HepG2 (cell line): ENCODE measurements around the gene B4GALT2. TPM values are rescaled to one million over a fixed set of nuclear protein-coding genes. Genes with fewer than 3 reads are reported as not detected.

Experiments used
- AKAP8 ChIP-seq: sonication (generic); formaldehyde crosslinking; IDR thresholded peaks from 2 replicates; pipeline ENCODE4 v1.5.1; 2020; ENCODE audit warnings: mild to moderate bottlenecking, missing genetic modification reagents
- ESRRA ChIP-seq: sonication (generic); formaldehyde crosslinking; IDR thresholded peaks from 2 replicates; pipeline ENCODE4 v1.5.1; 2020; ENCODE audit warnings: mild to moderate bottlenecking, low read depth, missing genetic modification reagents
- ETV5 ChIP-seq: IDR thresholded peaks from 2 replicates; pipeline ENCODE4 v1.6.1; 2018; ENCODE audit warnings: missing biosample characterization, missing genetic modification reagents, inconsistent platforms, borderline replicate concordance
- HNF4G ChIP-seq, 2 experiments: sonication (generic) in 1 of 2; formaldehyde crosslinking in 1 of 2; IDR thresholded peaks; 2 replicates each; pipeline versions ENCODE4 v1.4.0 to v1.6.1; 2011 to 2020; ENCODE audit warnings: borderline replicate concordance in 2 of 2, low read depth in 2 of 2, mild to moderate bottlenecking in 2 of 2, low read length in 1 of 2, missing genetic modification reagents in 1 of 2, moderate library complexity in 1 of 2
- MIER2 ChIP-seq: IDR thresholded peaks from 2 replicates; pipeline ENCODE4 v1.6.1; 2016; ENCODE audit warnings: missing biosample characterization, missing genetic modification reagents
- NFYC ChIP-seq: IDR thresholded peaks from 2 replicates; pipeline ENCODE4 v1.6.1; 2016; ENCODE audit warnings: missing genetic modification reagents, missing compliant biosample characterization
- NR2F1 ChIP-seq, 2 experiments: fragments of 450-650 bp in 1 of 2; formaldehyde crosslinking in 1 of 2; IDR thresholded peaks; 2 replicates each; pipeline versions ENCODE4 v1.5.0 to v1.6.1; 2016 to 2020; ENCODE audit warnings: mild to moderate bottlenecking in 1 of 2, missing compliant biosample characterization in 1 of 2, missing genetic modification reagents in 1 of 2, moderate library complexity in 1 of 2
- RFXANK ChIP-seq: IDR thresholded peaks from 2 replicates; pipeline ENCODE4 v1.6.1; 2016
- SALL1 ChIP-seq: sonication (generic); formaldehyde crosslinking; IDR thresholded peaks from 2 replicates; pipeline ENCODE4 v1.8.0; 2022; ENCODE audit warnings: mild to moderate bottlenecking, missing genetic modification reagents
- SKI ChIP-seq: fragments of 450-650 bp; IDR thresholded peaks from one replicate; pipeline ENCODE4 v1.6.1; 2018; ENCODE audit warnings: mild to moderate bottlenecking; ENCODE audit not compliant: partially characterized antibody
- TBX2 ChIP-seq: sonication (generic); formaldehyde crosslinking; IDR thresholded peaks from 2 replicates; pipeline ENCODE4 v1.5.0; 2020; ENCODE audit warnings: missing genetic modification reagents, mild to moderate bottlenecking, borderline replicate concordance
- ZC3H4 ChIP-seq: sonication (generic); formaldehyde crosslinking; IDR thresholded peaks from 2 replicates; pipeline ENCODE4 v1.4.0; 2020; ENCODE audit warnings: missing genetic modification reagents, borderline replicate concordance
- ZEB1 ChIP-seq: IDR thresholded peaks from 2 replicates; pipeline ENCODE4 v1.6.1; 2012; ENCODE audit warnings: mild to moderate bottlenecking, low read depth, inconsistent platforms; ENCODE audit not compliant: insufficient replicate concordance
- ZMAT3 ChIP-seq: sonication (generic); formaldehyde crosslinking; conservative IDR thresholded peaks from 2 replicates; pipeline ENCODE4 v1.7.0; 2021; ENCODE audit warnings: missing genetic modification reagents
- ZNF34 ChIP-seq: sonication (generic); formaldehyde crosslinking; IDR thresholded peaks from 2 replicates; pipeline ENCODE4 v1.4.0; 2020; ENCODE audit warnings: mild to moderate bottlenecking, missing genetic modification reagents, borderline replicate concordance
- ZNF510 ChIP-seq: sonication (generic); formaldehyde crosslinking; IDR thresholded peaks from 2 replicates; pipeline ENCODE4 v1.4.0; 2020; ENCODE audit warnings: low read depth, mild to moderate bottlenecking, missing genetic modification reagents
- ZNF558 ChIP-seq: sonication (generic); formaldehyde crosslinking; IDR thresholded peaks from 2 replicates; pipeline ENCODE4 v1.9.0; 2022; ENCODE audit warnings: mild to moderate bottlenecking, missing genetic modification reagents, borderline replicate concordance
- ZNF724P ChIP-seq: sonication (generic); formaldehyde crosslinking; IDR thresholded peaks from 2 replicates; pipeline ENCODE4 v1.8.0; 2022; ENCODE audit warnings: missing genetic modification reagents, borderline replicate concordance
- ZNF891 ChIP-seq: sonication (generic); formaldehyde crosslinking; IDR thresholded peaks from 2 replicates; pipeline ENCODE4 v1.5.0; 2020; ENCODE audit warnings: mild to moderate bottlenecking, missing genetic modification reagents
- polyA plus RNA-seq, 8 experiments: library from polyadenylated mRNA; depleted of rRNA in 3 of 8; stranded (reverse) in 7 of 8; unstranded in 1 of 8; fragments of >200 nt; fragmentation: Illumina TruSeq in 4 of 8; extraction: Trizol in 4 of 8; gene quantifications; 2 replicates each; pipeline versions ENCODE4 v1.2.1 to v1.2.3, GENCODE V29; 2011 to 2016; ENCODE audit warnings: low read depth in 4 of 8, missing spikeins in 1 of 8, mixed read lengths in 1 of 8; ENCODE audit not compliant: insufficient read depth in 1 of 8
- total RNA-seq, 5 experiments: library from RNA; depleted of rRNA; stranded (reverse); fragments of >200 nt; fragmentation: Illumina TruSeq; extraction: Trizol; gene quantifications; 2 replicates each; pipeline ENCODE4 v1.2.3, GENCODE V29; 2016; ENCODE audit warnings: low read depth in 1 of 5
- TF ChIP-seq, protein P1 (sequence below): sonication (generic); formaldehyde crosslinking; IDR thresholded peaks from 2 replicates; pipeline ENCODE4 v1.4.0; 2020; ENCODE audit warnings: mild to moderate bottlenecking, low read depth, missing genetic modification reagents
- TF ChIP-seq, protein P2 (sequence below), 2 experiments: sonication (generic) in 1 of 2; formaldehyde crosslinking in 1 of 2; IDR thresholded peaks; 2 replicates each; pipeline versions ENCODE4 v1.4.0 to v1.6.1; 2018 to 2020; ENCODE audit warnings: missing genetic modification reagents in 2 of 2, borderline replicate concordance in 1 of 2, low read depth in 1 of 2, mild to moderate bottlenecking in 1 of 2, missing biosample characterization in 1 of 2
- TF ChIP-seq, protein P3 (sequence below): sonication (generic); formaldehyde crosslinking; IDR thresholded peaks from 2 replicates; pipeline ENCODE4 v1.8.0; 2022; ENCODE audit warnings: mild to moderate bottlenecking, missing genetic modification reagents, moderate library complexity

B4GALT2 gene
- total and polyA plus RNA-seq, 2 of the 13 experiments (the other 11 are each of a cell fraction or from before 2014, with no cell fraction given): 41.9 to 78.0 TPM

DNA sequence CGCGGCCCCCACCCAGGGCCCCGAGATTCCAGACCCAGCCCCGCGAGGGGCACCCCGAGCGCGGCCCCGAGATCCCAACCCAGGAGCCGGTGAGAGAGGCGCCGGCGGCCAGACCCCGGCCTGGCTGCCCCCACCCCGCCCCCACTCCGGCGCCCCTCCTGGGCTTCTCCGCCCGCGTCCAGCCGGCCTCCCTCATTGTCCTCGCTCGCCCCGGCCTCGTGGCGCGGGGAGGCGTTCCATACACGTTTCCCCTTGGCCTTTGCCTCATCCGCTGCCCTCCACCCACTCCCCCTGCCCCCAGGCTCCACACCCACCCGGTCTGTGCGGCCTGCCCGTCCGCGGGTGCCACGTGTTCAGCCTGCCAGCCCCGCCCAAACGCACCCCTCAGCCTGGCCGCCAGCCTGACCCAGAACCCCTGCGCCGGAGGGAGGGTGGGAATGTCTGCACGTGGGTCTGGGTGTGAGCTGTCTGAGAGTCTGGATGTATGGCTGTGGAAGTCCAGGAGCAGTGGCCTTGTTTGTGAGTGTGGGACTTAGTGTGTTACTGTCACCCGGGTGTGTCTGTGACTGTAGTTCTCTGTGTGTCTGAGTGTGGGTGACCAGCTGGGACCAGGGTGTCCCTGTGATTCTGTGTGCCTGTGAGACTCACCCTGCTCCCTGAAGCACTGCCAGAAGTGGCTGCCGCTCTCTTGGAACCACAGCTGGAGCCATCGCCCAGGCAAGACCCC is 681 bp downstream of the B4GALT2 start (continued):
- peak; percentile 25 for TF ChIP-seq SKI
- TF ChIP-seq ZMAT3 (CRISPR knock-in tag): peak; percentile 60; the same call in 1 of the 2 replicates
- TF ChIP-seq ZC3H4: peak; percentile 69; the same call in 1 of the 2 replicates
- peak; percentile 81 for TF ChIP-seq SALL1
- TF ChIP-seq, protein P1, sequence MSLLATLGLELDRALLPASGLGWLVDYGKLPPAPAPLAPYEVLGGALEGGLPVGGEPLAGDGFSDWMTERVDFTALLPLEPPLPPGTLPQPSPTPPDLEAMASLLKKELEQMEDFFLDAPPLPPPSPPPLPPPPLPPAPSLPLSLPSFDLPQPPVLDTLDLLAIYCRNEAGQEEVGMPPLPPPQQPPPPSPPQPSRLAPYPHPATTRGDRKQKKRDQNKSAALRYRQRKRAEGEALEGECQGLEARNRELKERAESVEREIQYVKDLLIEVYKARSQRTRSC (CRISPR knock-in tag): peak; percentile 66; the same call in 1 of the 2 replicates
- TF ChIP-seq ETV5 (CRISPR knock-in tag): peak; percentile 38; the same call in 1 of the 2 replicates
- no peak for TF ChIP-seq ZEB1
- TF ChIP-seq, protein P2, sequence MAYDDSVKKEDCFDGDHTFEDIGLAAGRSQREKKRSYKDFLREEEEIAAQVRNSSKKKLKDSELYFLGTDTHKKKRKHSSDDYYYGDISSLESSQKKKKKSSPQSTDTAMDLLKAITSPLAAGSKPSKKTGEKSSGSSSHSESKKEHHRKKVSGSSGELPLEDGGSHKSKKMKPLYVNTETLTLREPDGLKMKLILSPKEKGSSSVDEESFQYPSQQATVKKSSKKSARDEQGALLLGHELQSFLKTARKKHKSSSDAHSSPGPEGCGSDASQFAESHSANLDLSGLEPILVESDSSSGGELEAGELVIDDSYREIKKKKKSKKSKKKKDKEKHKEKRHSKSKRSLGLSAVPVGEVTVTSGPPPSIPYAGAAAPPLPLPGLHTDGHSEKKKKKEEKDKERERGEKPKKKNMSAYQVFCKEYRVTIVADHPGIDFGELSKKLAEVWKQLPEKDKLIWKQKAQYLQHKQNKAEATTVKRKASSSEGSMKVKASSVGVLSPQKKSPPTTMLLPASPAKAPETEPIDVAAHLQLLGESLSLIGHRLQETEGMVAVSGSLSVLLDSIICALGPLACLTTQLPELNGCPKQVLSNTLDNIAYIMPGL (CRISPR knock-in tag; IDR thresholded peaks at IDR 0.05; ENCODE audit: borderline replicate concordance in 1 of 2, low read depth in 1 of 2): peak in 1 of 2 experiments; percentile 55; a peak in 1 of 4 replicates
- TF ChIP-seq RFXANK: no peak
- TF ChIP-seq ZNF558 (CRISPR knock-in tag): peak; percentile 79; the same call in 1 of the 2 replicates
- TF ChIP-seq, protein P3, sequence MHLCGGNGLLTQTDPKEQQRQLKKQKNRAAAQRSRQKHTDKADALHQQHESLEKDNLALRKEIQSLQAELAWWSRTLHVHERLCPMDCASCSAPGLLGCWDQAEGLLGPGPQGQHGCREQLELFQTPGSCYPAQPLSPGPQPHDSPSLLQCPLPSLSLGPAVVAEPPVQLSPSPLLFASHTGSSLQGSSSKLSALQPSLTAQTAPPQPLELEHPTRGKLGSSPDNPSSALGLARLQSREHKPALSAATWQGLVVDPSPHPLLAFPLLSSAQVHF (CRISPR knock-in tag): no peak
- TF ChIP-seq NFYC (CRISPR knock-in tag): peak; percentile 24; the same call in 1 of the 2 replicates
- TF ChIP-seq ZNF34 (CRISPR knock-in tag): peak; percentile 65; the same call in 1 of the 2 replicates
- peak; percentile 42; the same call in 1 of the 2 replicates for TF ChIP-seq TBX2
- TF ChIP-seq ZNF891 (CRISPR knock-in tag): 0 out of 2 replicates have a peak, but pooled peaks have one; percentile 58
- 0 out of 2 replicates have a peak, but pooled peaks have one; percentile 10 for TF ChIP-seq MIER2 (CRISPR knock-in tag)
- TF ChIP-seq AKAP8 (CRISPR knock-in tag): 0 out of 2 replicates have a peak, but pooled peaks have one; percentile 23
- TF ChIP-seq ZNF510: 0 out of 2 replicates have a peak, but pooled peaks have one; percentile 77
- no peak for TF ChIP-seq ESRRA
- peak; percentile 23; the same call in 1 of the 2 replicates for TF ChIP-seq HNF4G (IDR thresholded peaks at IDR 0.05; ENCODE audit: borderline replicate concordance, low read depth, low read length)
- TF ChIP-seq HNF4G (CRISPR knock-in tag; IDR thresholded peaks at IDR 0.05; ENCODE audit: borderline replicate concordance, low read depth): peak; percentile 56; the same call in 1 of the 2 replicates
- TF ChIP-seq NR2F1 (CRISPR knock-in tag; IDR thresholded peaks at IDR 0.05): no peak
- TF ChIP-seq ZNF724P (CRISPR knock-in tag): peak; percentile 53; the same call in 1 of the 2 replicates
